22Rv1 (cell line): ENCODE measurements around the gene ZPR1.

Source experiments
- ZFX ChIP-seq: fragments of 450-650 bp; IDR thresholded peaks from 2 replicates; pipeline ENCODE4 v1.6.1; 2017; ENCODE audit warnings: antibody characterized with exemption, borderline replicate concordance
- TF ChIP-seq, protein P1 (sequence below): fragments of 450-650 bp; IDR thresholded peaks from 2 replicates; pipeline ENCODE4 v1.5.1; 2017; ENCODE audit warnings: mild to moderate bottlenecking

GRCh38 chr11:116829525-116830183, 41.8 kb upstream of the ZPR1 start, which contains the start of gene APOC3:
- TF ChIP-seq, protein P1, sequence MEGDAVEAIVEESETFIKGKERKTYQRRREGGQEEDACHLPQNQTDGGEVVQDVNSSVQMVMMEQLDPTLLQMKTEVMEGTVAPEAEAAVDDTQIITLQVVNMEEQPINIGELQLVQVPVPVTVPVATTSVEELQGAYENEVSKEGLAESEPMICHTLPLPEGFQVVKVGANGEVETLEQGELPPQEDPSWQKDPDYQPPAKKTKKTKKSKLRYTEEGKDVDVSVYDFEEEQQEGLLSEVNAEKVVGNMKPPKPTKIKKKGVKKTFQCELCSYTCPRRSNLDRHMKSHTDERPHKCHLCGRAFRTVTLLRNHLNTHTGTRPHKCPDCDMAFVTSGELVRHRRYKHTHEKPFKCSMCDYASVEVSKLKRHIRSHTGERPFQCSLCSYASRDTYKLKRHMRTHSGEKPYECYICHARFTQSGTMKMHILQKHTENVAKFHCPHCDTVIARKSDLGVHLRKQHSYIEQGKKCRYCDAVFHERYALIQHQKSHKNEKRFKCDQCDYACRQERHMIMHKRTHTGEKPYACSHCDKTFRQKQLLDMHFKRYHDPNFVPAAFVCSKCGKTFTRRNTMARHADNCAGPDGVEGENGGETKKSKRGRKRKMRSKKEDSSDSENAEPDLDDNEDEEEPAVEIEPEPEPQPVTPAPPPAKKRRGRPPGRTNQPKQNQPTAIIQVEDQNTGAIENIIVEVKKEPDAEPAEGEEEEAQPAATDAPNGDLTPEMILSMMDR = no peak
- no peak for TF ChIP-seq ZFX
